Astrocyte of the cerebellum (primary cell): Measurements from ENCODE around the gene GLIS1.

Experiments used
- DNase-seq: peaks from one replicate; pipeline ENCODE4 v3.0.0-alpha.2; 2011; ENCODE audit warnings: low read depth
- H3K4me3 ChIP-seq: 2 replicates; pipeline ENCODE4 v1.5.1; 2011; ENCODE audit warnings: mild to moderate bottlenecking, low read depth, low read length, moderate library complexity
- in situ Hi-C: cut with HindIII; loops from 2 replicates; pipeline ENCODE4 v1.10.0; 2017; ENCODE audit warnings: low sequenced_read_pairs
- TF ChIP-seq, protein P1 (sequence below): IDR thresholded peaks from 2 replicates; pipeline ENCODE4 v1.5.1; 2012; ENCODE audit warnings: low read length, low read depth, moderate library complexity, mild to moderate bottlenecking; ENCODE audit errors: missing control alignments

The GLIS1 gene

DNA sequence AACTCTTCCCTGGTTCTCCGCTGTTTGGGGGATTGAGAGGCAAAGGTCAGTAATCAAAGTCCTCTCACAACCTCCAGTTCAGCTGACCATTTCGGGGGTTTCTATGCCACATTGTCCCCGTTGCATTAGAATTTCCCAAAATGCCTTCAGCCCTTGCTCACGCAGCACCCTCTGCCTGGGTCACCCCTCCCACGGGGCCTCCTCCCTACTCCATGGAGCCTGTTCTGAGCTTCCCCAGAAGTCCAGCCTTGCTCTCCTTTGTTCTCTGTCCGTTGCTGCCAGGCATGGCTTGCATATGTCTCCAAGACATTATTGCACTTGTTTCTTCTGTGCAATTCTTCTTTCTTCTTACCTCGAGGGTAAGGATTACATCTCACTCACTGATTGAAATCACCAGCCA, 263.3 kb downstream of the GLIS1 start:
- DNase-seq, result no peak
- TF ChIP-seq, protein P1, sequence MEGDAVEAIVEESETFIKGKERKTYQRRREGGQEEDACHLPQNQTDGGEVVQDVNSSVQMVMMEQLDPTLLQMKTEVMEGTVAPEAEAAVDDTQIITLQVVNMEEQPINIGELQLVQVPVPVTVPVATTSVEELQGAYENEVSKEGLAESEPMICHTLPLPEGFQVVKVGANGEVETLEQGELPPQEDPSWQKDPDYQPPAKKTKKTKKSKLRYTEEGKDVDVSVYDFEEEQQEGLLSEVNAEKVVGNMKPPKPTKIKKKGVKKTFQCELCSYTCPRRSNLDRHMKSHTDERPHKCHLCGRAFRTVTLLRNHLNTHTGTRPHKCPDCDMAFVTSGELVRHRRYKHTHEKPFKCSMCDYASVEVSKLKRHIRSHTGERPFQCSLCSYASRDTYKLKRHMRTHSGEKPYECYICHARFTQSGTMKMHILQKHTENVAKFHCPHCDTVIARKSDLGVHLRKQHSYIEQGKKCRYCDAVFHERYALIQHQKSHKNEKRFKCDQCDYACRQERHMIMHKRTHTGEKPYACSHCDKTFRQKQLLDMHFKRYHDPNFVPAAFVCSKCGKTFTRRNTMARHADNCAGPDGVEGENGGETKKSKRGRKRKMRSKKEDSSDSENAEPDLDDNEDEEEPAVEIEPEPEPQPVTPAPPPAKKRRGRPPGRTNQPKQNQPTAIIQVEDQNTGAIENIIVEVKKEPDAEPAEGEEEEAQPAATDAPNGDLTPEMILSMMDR, result no peak
- H3K4me3 ChIP-seq, result no peak overlapping the region
- in situ Hi-C loops, result loop anchor here (25.0 kb wide), 1 partner anchor 262 kb away; the partner anchor contains the start of gene GLIS1

DNA sequence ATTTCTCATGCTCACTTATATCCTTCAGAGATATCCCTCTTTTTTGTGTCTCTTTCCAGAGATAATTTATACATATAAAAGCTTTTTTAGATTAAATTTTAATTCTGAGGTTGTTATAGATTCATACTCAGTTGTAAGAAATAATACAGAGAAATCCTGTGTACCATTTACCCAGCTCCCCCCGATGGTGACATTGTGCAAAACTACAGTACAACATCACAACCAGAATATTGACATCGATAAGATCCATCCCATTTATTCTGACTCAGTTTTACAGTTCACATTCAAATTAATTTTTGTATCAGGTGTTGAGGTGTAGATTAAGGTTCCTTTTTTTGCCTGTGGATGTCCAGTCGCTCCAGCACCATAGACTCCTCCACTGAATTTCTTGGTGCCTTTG, 265.5 kb downstream of the GLIS1 start:
- DNase-seq, result peak; percentile 5
- TF ChIP-seq, protein P1, result peak; percentile 53
- in situ Hi-C loops, result no loop called here
- H3K4me3 ChIP-seq, result no peak overlapping the region

DNA sequence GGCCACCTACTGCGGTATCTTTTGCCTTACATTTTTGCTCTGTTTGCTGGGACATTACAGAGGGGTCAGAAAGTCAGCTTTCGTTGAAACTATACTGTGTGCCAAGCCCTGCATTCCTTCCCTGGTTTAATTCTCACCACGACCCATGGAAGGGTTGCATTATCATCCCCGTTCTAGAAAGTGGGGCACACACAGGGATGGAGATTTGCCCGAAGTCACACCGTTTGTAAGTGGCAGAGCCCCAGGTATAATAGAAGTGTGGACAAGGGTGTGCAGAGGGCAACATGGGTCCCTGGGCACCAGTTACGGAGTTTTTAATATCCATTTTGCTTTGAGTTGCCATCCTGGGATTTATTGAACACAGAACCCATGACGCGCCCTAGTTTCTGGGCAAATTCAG, 268.0 kb downstream of the GLIS1 start:
- in situ Hi-C loops, result no loop called here
- no peak overlapping the region for H3K4me3 ChIP-seq
- TF ChIP-seq, protein P1, result no peak
- no peak for DNase-seq

DNA sequence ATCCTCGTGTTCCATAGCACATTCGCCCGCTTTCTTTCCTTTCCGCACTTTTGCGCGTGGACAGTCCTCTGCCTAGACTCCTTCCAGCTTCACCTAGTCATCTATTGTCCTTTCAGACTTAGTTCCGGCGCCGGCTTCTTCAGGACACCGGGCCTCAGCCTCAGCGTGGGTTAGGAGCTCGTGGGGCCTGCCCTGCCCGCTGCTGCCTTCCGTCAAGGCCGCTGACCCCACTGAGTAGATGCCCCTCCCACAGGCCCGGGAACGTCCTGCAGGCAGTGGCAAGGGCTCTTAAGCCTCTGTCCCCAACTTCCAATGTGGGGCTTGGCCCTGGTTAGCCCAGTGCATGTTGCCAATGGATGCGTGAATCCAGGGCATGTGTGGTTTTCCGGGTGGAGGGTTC, 268.4 kb downstream of the GLIS1 start:
- peak overlapping the region; percentile 12 for H3K4me3 ChIP-seq
- TF ChIP-seq, protein P1, result no peak
- no peak for DNase-seq
- in situ Hi-C loops, result no loop called here

DNA sequence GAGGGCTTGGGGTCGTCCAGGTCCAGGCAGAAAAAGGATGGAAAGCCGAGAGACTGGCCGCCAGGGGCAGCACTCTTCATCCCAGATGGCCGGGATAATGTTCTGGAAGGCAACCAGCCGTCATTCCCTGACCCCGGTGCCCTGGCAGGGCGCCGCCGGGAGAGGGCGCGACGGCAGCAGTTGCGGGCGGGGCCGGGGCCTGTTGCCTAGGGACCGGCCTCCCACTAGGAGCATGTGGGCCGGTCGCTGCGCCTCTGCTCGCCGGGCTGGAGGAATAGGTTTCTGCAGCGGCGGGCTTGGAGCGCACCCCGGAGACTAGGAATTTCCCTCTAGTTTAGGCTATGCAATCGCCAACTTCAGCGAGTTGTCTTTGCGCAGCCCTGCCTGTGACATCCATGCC, 268.8 kb downstream of the GLIS1 start:
- TF ChIP-seq, protein P1, result peak; percentile 75
- H3K4me3 ChIP-seq, result peak overlapping the region; percentile 12
- peak; percentile 55 for DNase-seq
- in situ Hi-C loops, result no loop called here

DNA sequence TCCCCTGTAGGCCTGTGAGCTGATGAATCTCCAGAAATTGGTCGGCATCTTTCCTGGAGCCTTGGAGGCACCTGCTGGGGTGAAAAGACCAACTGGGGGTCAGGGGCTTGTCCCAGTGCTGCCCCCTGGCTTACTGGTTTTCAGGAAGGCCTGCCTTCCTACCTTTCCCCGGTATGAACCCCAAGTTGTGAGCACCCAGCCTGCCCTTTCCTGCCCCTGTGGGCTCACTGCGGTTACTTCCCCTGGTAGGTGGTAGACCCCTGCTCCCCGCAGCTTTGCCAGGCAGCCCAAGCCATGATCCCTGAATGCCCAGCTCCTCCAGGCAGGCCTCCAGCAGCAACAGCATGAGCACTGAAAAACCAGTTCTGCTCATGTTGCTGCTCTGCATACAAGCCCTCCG, 269.6 kb downstream of the GLIS1 start:
- TF ChIP-seq, protein P1, result no peak
- H3K4me3 ChIP-seq, result no peak overlapping the region
- no peak for DNase-seq
- in situ Hi-C loops, result no loop called here

DNA sequence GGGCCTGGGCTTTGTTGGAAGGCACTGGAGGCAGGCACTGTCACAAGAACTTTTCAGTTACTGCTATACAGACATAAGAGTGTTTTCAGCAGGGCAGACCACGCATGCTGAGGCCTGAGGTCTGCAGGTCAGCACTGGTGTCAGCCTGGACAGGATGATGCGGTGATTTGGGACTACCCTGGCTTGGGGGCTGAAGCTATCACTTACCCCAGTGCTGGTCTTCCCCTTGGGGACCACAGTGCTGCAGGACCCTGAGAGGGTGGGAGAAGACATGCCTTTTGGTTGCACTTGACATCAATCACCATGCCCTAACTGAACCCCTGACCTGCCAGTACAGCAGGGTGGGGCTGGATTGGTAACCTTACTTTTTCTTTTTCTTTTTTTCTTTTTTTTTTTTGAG, 270.6 kb downstream of the GLIS1 start:
- TF ChIP-seq, protein P1, result no peak
- no peak for DNase-seq
- in situ Hi-C loops, result no loop called here

More for the DNA sequence above, 270.6 kb downstream of the GLIS1 start:
- no peak overlapping the region for H3K4me3 ChIP-seq
